ENCODE data around the gene HSBP1. TPM values are rescaled to one million over a fixed set of nuclear protein-coding genes. Genes with fewer than 3 reads are reported as not detected.

The HSBP1 gene
- total RNA-seq, 2 donors from 2014 or later = 17.4 to 18.7 TPM

DNA sequence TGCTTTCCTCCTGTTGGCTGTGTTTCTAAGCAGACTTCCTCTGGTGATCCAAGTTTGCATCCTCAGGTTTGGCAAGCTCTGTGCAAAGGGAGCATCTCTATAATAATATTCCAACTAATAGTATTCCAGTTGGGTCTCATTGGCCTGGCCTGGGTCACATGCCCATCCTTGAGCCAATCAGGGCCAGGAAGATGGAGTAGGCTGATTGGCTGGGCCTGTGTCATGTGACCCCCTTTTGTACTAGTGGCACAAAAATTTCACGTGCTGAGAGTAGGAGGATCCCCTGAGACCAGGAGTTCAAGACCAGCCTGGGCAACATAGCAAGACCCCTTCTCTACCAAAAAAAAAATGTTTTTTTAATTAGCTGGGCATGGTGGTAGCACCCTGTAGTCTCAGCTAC lies 55.9 kb downstream of the HSBP1 start:
- H3K4me1 ChIP-seq (replicated peaks) = no peaks in the 10 kb centered on the region
- 95% methylated on average over 1 of the region's 1 CpG for WGBS
- H3K27me3 ChIP-seq (replicated peaks; ENCODE audit: insufficient read depth) = no peaks in the 10 kb centered on the region
- DNase-seq (ENCODE audit: low spot score) = no peak
- intact Hi-C loops (cut with DNase I) = no loop called here
- no peaks in the 10 kb centered on the region for H3K36me3 ChIP-seq
- H3K4me3 ChIP-seq = no peak overlapping the region
- H3K27ac ChIP-seq = no peak overlapping the region
- H3K9me3 ChIP-seq = no peaks in the 10 kb centered on the region
- TF ChIP-seq, protein P1, sequence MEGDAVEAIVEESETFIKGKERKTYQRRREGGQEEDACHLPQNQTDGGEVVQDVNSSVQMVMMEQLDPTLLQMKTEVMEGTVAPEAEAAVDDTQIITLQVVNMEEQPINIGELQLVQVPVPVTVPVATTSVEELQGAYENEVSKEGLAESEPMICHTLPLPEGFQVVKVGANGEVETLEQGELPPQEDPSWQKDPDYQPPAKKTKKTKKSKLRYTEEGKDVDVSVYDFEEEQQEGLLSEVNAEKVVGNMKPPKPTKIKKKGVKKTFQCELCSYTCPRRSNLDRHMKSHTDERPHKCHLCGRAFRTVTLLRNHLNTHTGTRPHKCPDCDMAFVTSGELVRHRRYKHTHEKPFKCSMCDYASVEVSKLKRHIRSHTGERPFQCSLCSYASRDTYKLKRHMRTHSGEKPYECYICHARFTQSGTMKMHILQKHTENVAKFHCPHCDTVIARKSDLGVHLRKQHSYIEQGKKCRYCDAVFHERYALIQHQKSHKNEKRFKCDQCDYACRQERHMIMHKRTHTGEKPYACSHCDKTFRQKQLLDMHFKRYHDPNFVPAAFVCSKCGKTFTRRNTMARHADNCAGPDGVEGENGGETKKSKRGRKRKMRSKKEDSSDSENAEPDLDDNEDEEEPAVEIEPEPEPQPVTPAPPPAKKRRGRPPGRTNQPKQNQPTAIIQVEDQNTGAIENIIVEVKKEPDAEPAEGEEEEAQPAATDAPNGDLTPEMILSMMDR (IDR thresholded peaks at IDR 0.05) = no peak

Other genes with a start within 250 kb of the HSBP1 start
- gene MLYCD, start 91.1 kb downstream of the HSBP1 start, total RNA-seq = 10 to 100 TPM in 1 of 2 donors, 1 to 10 TPM in 1; 6.5 to 16.7 TPM
- 1 to 10 TPM; 4.4 to 9.4 TPM for gene OSGIN1, start 145.3 kb downstream of the HSBP1 start, total RNA-seq
- 1 to 10 TPM in 1 of 2 donors, not detected in 1; 2.8 TPM for gene NECAB2, start 160.3 kb downstream of the HSBP1 start, total RNA-seq
- not detected for gene SLC38A8, start 234.8 kb downstream of the HSBP1 start, total RNA-seq